ENCODE measurements around the gene SLC16A4.

Gene SLC16A4

DNA sequence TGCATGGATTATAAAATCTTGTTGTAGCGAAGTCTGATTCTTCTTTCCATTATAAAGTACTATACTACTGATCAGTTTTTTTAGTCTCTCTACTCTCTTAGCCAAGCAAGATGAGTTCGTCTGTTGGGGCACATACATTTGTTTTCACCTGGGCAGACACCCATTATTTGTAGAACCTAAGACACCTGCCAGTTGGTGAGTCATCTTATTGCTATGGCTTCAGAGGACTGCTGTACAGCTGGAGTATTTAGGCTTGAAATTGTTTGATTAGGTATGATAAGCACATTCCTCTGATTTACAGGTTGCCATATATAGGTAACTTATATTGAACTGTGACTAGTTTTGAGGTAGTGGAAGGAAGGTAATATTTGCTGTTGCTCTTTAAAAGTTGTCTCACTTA, 34.4 kb downstream of the SLC16A4 start:
- no peak for DNase-seq (ENCODE audit: low read depth)

DNA sequence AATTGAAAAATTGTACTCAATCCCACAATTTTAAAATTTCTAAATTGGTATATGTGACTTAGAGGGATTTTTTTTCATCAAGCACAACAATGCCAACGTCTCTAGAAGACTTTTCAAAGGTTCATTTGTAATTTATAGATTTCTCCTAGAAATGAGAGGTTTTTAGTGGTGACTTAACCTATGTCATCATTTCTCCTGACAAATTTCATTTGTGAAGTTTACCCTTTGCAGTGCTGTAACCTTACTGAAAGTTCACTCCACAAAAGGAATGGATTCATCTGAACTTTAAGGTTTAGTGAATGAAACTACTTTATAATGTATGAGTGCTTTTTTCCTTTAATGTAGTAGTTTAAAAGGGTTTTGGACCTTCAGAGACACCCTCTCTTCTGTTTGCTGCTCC, 35.5 kb downstream of the SLC16A4 start:
- no peak for DNase-seq (ENCODE audit: low read depth)

DNA sequence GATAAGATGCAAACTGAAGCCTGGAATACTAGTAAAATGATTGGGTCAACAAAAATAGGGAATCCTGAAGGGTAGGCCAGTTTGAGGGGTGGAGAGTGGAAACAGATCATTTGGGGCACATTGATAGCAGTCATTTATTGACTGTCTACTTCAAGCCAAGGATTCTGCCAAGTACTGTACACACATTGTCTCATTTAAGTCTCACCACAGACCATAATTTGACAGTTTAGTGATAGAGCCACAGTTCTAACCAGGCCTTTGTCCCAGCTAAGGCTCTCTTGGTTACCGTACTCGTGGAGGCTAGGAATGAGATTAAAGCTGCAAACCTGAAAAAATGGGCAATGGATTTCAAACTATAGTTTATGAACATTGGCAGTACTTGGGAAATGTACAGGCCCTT, 40.5 kb downstream of the SLC16A4 start:
- no peak for DNase-seq (ENCODE audit: low read depth)

DNA sequence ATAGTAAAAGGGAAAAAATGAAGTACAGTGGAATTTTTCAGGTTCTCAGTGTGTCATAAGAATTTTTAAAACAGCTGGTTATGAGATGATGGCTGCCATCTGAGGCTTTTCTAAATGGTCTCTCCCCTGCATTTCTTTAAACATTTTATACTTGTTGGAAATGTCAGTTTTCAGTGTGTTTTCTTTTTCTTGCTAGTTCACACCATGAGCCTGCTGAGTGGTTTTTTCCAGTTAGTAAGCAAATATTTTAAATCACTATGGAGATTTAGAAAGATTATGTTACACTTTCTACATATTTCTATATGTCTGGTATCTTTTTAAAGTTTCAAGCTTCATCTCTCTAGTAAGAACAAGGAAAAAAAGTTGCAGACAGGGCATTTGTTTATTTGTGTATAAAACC, 42.1 kb downstream of the SLC16A4 start:
- no peak for DNase-seq (ENCODE audit: low read depth)

DNA sequence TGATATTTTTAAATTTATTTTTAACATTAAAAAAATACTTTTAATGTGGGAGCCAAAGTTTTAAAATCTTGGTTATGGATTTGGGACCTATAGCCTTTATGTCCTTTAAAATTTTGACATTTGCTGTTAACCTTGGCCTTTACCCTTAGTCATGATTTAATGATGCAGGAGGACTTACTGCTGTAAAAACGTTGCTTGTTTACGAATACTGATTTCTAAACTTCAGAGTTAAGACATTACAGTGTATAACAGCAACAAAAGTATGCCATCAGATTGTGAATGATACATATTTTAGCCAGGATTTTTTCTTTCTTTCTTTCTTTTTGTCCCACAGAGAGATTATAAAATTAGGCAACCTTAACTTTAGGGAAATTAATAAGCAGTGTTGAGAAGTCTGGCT, 42.8 kb downstream of the SLC16A4 start:
- DNase-seq (ENCODE audit: low read depth), result no peak

DNA sequence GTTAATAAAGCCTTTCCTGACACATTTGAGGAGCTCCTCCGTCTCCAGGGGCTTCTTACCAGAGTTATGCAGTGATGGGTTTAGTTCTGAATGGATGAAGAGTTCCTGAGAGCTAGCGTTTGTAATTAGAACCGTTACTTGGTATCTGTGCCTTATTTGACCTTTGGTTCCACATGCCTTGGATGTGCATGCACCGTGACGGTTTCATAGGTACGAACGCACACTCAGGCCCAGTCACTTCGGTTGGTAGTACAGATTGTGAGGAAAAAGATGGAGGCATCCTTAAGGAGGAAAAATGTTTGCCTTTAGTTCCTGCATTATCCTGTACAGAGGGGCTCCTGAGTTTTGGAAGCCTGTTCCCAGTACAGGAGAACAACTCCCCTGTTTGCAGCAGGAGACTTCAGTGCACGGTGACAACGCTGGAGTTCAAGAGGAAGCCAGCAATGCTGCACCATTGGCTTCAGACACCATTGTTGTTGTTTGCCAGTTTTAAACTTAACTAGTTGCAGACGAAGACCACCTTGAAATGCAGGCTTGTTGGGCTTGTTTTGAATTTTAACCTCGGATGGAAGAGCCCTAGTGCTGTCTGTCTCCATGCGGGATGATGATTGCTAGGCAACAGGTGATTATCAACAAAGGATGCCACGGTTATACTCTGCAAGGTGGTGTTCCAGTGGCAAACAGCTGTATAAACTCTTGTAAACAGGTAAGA, 43.5 kb downstream of the SLC16A4 start:
- DNase-seq (ENCODE audit: low read depth), result no peak

DNA sequence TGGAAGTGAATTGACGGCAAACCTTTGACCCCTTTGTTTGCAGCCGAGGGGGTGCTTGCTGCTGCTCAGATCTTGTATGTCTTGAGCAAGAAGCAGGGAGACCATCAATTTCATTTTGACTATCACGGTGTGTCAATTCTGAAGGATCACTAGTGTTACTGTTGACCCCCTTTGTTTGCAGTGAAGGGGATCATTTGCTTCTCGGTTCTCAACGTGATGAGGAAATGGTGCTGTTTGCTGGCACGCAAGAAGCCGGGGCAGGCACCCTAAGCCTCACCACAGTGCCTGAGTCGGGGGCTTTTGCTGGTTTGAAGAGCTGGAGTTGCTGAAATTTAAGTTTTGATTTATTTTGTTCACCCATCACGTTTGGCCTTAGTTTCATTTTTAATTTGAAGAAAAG, 44.1 kb downstream of the SLC16A4 start:
- DNase-seq (ENCODE audit: low read depth), result no peak

DNA sequence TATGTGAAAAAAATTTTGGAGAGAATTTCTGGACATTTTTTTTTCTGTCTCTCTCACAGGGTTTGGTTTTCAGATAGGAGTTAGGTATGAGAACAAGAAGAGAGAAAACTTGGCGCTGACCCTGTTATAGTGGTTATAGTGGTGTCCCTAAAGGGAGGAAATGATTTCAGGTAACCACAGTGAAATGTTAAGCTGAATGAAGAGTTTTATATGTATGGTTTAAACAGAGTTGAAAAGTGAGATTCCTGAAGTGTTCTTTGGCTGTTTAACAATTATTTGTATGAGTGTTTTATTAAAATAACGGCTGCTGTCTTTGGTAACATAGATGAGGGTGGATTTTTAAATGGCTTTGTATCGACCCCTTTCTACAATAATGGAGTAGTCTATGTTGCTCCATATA, 45.3 kb downstream of the SLC16A4 start:
- no peak for DNase-seq (ENCODE audit: low read depth)

DNA sequence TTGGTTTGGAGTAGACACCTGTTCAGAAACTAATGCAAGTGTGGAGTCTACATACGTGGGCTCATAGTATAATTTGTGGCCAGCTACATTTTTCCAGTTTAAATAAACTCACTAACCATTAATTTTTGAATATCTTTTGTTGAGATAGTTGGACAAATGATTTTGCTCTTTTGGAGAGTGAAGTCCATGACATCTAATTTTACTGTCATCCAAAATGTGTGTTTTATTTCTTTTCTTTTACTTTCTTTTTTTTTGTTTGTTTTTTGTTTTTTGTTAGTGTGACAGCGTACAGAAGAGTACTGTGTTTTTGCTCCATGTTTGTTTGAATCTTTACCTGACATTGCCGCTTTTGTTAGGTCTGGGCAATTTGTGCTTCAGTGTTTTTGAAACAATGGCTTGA, 46.7 kb downstream of the SLC16A4 start:
- no peak for DNase-seq (ENCODE audit: low read depth)

DNA sequence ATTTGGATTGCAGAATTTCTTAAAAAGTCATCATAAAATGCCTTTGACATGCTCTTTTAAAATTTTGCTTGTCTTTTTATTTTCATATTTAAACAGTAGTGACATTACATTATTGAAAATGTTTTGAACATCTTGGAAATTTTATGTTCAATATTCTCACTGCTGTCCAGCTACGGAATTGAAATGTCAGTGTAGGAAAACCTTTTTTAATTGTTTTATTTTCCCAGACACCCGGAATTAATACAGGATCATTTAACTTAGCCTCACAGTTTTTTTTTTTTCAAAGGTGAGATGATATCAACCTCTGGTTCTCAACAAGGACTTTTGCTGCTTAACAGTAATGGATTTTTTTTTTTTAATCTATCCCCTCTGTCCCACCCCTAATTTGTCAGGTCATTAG, 47.6 kb downstream of the SLC16A4 start:
- DNase-seq (ENCODE audit: low read depth), result no peak

DNA sequence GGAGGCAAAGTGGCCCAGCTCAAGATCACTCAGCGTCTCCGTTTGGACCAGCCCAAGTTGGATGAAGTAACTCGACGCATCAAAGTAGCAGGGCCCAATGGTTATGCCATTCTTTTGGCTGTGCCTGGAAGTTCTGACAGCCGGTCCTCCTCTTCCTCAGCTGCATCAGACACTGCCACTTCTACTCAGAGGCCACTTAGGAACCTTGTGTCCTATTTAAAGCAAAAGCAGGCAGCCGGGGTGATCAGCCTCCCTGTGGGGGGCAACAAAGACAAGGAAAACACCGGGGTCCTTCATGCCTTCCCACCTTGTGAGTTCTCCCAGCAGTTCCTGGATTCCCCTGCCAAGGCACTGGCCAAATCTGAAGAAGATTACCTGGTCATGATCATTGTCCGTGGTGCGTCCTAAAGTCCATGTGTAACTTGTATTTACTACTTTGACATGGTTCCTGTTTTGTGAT, 48.9 kb downstream of the SLC16A4 start:
- no peak for DNase-seq (ENCODE audit: low read depth)

DNA sequence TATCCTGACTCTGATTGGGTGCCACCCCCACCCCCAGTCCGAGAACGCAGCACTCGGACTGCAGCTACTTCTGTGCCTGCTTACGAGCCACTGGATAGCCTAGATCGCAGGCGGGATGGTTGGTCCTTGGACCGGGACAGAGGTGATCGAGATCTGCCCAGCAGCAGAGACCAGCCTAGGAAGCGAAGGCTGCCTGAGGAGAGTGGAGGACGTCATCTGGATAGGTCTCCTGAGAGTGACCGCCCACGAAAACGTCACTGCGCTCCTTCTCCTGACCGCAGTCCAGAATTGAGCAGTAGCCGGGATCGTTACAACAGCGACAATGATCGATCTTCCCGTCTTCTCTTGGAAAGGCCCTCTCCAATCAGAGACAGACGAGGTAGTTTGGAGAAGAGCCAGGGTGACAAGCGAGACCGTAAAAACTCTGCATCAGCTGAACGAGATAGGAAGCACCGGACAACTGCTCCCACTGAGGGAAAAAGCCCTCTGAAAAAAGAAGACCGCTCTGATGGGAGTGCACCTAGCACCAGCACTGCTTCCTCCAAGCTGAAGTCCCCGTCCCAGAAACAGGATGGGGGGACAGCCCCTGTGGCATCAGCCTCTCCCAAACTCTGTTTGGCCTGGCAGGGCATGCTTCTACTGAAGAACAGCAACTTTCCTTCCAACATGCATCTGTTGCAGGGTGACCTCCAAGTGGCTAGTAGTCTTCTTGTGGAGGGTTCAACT, 49.5 kb downstream of the SLC16A4 start:
- no peak for DNase-seq (ENCODE audit: low read depth)

DNA sequence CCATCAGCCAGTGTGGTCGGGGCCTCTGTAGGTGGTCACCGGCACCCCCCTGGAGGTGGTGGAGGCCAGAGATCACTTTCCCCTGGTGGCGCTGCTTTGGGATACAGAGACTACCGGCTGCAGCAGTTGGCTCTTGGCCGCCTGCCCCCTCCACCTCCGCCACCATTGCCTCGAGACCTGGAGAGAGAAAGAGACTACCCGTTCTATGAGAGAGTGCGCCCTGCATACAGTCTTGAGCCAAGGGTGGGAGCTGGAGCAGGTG, 50.7 kb downstream of the SLC16A4 start:
- no peak for DNase-seq (ENCODE audit: low read depth)

DNA sequence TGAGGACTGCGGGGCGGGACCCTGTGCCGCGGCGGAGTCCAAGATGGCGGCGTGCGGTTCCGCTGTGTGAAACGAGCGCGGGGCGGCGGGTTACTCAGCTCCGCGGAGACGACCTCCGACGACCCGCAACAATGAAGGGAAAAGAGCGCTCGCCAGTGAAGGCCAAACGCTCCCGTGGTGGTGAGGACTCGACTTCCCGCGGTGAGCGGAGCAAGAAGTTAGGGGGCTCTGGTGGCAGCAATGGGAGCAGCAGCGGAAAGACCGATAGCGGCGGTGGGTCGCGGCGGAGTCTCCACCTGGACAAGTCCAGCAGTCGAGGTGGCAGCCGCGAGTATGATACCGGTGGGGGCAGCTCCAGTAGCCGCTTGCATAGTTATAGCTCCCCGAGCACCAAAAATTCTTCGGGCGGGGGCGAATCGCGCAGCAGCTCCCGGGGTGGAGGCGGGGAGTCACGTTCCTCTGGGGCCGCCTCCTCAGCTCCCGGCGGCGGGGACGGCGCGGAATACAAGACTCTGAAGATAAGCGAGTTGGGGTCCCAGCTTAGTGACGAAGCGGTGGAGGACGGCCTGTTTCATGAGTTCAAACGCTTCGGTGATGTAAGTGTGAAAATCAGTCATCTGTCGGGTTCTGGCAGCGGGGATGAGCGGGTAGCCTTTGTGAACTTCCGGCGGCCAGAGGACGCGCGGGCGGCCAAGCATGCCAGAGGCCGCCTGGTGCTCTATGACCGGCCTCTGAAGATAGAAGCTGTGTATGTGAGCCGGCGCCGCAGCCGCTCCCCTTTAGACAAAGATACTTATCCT, 51.2 kb downstream of the SLC16A4 start:
- peak; percentile 67 for DNase-seq (ENCODE audit: low read depth)

DNA sequence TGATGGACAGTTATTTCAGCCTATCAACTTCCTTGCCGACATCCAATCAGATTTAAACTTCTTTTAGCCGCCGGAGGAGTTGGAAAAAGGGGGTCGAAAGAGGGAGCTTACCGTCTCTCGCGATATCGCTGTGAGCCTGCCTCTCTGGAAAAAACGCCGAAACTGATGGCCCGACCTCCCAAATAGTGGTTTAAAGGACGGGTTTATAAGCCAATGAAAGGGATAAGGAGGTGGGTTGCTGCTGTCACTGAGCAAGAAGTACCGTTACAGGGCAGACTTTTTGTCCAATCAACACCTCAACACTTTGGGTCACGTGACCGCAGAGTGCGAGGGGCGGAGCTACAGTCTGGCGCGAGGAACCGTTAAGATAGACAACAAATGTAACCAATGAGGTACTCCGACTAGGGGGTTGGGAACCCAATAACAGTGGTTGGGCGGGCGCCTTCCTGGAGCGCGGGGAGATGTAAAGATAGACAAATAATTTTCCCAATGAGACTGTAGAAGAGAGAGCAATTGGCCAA, 51.9 kb downstream of the SLC16A4 start, which contains the start of gene RBM15:
Gene RBM15, plus strand, starts transcription at position 492 of the 521 bp plus-strand sequence. Its CDS starts 29 bp downstream, at position 521.
- no peak for DNase-seq (ENCODE audit: low read depth)

DNA sequence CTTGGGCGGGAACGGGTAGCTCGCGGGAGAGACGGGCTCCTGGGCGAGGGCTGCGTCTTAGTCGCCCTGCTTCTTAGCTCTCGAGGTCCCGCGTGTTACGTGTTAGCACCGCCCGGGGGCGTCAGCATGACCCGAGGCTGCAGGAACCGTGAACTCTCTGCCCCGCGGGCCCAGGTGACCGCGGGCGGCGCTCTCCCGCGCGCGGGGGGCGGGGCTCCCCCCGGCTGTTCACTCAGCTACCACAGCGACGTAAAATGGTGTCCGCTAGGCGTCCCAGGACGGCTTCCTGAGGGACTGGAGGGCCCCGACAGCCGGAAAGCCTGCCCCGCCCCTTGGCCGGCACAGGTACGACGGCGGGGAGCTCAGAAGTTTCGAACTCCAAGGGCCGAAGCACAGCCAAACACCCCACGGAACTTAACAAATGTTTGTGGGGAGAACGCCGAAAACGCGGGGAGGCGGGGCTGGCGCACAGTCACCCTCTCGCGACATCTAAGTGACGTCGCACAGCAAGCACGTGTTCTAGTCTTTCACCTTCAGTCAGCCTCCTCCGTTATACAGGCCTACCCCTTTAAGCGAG, 52.4 kb downstream of the SLC16A4 start:
- DNase-seq (ENCODE audit: low read depth), result peak; percentile 85

DNA sequence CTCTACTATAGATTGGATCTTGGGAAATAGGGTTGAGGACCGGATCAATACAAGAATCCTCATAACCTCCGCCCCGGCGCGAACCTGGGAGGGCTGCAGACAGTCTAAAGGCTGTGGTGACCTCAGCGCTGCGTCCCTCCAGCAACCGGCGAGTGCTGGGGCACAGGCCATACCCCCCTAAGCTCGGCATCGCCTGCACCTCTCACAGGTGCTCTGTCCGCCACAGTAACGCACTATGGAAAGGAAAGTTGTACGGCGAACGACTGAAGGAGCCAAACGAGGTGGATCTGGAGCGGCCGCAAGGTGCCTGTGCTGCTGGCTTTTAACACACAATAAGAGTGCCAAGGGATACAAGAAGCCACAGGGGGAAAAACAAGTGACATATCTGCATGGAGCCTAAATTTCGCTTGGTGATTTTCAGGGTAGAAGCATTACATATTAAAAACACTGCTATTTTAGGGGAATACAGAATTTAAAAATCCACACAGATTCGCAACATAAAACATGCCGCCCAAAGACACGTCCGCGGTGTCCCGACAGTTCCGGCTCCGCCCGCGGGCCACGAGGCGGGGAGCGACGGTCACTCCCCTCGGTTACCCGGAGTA, 53.0 kb downstream of the SLC16A4 start:
- no peak for DNase-seq (ENCODE audit: low read depth)

DNA sequence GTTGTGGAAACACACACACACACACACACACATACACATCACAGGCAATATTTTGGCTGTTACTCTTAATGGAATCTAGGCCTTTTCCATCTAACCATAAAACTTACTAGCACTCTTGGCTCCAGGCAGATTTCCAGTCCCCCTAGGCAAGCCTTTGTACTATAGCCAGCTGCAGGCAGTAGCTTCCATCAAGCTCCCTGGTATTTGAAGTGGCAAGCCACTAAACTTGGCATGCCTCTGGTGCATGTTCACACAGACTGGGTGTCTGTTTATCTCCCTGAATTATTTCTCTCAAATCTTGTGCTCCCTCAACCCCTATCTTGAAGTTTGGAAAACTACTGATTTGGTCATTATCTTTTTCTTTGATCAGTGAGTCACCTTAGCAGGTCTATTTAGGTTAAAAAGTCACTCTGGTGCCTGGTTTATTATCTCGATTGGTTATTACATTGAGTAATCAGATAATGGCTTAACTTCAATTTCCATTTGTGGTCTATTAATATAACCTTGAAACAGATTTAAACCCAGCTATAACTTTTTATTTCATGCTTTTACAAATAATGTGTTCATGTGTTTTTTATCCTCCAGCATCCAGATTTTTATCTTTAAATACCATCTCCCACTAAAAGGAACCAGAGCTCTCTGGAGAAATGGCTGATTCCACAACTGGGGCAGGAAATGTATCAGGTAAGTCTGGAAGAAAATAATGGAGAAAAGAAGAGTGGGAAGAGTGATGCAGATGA, 54.4 kb downstream of the SLC16A4 start:
- DNase-seq (ENCODE audit: low read depth), result no peak

DNA sequence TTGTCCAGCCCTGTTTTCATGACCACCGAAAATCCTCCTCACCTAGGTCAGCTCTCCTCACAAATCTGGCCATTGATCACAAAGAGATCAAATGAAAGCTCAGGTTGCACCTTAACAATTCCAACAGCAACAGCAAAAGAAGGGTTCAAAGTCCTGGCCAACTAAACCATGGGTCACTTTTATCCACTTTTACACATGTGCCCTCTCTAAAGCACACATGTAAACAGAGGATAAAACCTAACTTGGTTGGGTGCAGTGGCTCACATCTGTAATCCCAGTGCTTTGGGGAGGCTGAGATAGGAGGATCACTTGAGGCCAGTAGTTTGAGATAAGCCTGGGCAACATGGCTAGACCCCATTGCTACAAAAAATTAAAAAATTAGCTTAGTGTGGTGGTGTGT, 55.6 kb downstream of the SLC16A4 start:
- DNase-seq (ENCODE audit: low read depth), result no peak

DNA sequence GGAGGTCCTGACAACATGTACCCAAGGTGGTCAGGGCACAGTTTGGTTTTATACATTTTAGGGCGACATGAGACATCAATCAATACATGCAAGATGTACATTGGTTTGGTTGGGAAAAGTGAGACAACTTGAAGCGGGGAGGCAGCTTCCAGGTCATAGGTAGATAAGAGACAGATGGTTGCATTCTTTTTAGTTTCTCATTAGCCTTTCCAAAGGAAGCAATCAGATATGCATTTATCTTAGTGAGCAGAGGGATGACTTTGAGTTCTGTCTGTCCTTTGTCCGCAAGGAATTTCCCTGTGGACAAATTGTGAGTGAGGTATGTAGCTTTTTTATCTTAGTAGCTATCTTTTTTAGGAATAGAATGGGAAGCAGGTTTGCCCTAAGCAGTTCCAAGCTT, 62.1 kb downstream of the SLC16A4 start:
- no peak for DNase-seq (ENCODE audit: low read depth)

DNA sequence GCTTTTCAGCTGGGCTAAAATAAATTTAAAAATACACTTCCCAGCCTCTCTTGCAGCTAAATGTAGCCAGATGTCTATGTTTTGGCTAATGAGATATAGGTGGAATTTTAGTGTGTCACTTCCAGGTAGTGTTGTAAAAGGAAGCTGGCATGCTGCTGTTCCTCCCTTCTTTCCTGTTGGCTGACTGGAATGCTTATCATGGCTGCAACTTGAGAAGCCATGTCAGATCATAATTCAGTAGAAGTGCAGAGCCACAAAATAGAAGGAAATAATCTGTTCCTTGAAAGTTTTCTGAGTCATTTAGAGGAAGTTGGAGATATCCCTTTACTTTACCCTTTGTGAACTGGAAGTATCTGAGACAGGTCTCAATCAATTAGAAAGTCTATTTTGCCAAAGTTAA, 62.6 kb downstream of the SLC16A4 start:
- DNase-seq (ENCODE audit: low read depth), result no peak

Measured in stimulated activated CD8-positive, alpha-beta memory T cell treated with anti-CD3 and anti-CD28 coated beads, Interleukin-15, amount 100 ng/mL, for 24 hours (primary cell).